ENCODE measurements around the gene B3GNT4.

DNA sequence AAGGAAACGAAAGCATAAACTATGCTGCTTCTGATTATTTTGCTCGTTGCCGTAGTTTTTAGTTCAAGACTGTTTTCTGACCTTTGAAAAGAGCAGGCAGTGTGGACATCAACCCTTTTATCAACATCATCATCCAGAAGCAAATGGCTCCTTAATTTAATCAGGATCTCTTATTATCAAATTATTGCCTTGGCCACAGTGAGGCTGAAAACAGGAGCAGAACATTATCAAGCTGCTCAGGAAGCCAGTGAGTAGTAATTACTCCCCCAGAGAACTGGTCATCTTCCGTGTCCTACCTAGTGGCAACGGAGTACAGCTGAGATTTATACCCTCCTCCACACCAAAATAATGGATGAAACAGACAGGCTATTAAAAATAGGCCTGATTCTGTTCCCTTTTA, 24.6 kb downstream of the B3GNT4 start:
- TF ChIP-seq, protein P1, sequence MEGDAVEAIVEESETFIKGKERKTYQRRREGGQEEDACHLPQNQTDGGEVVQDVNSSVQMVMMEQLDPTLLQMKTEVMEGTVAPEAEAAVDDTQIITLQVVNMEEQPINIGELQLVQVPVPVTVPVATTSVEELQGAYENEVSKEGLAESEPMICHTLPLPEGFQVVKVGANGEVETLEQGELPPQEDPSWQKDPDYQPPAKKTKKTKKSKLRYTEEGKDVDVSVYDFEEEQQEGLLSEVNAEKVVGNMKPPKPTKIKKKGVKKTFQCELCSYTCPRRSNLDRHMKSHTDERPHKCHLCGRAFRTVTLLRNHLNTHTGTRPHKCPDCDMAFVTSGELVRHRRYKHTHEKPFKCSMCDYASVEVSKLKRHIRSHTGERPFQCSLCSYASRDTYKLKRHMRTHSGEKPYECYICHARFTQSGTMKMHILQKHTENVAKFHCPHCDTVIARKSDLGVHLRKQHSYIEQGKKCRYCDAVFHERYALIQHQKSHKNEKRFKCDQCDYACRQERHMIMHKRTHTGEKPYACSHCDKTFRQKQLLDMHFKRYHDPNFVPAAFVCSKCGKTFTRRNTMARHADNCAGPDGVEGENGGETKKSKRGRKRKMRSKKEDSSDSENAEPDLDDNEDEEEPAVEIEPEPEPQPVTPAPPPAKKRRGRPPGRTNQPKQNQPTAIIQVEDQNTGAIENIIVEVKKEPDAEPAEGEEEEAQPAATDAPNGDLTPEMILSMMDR (IDR thresholded peaks at IDR 0.05): no peak
- no peak for TF ChIP-seq POLR2A (IDR thresholded peaks at IDR 0.05)
